ACC112 (cell line): ENCODE data around the gene LNPK.

ENCODE experiments used
- H2AFZ ChIP-seq: fragments of 200-600 bp; sonication (generic); one replicate; pipeline ENCODE4 v1.6.0; 2017; ENCODE audit warnings: antibody characterized with exemption, low read length; ENCODE audit not compliant: unreplicated experiment
- H3K27ac ChIP-seq: fragments of 200-600 bp; sonication (generic); 2 replicates; pipeline ENCODE4 v1.5.1; 2014; ENCODE audit warnings: low read depth, mild to moderate bottlenecking, antibody characterized with exemption, low read length, moderate library complexity
- H3K27me3 ChIP-seq: fragments of 200-600 bp; sonication (generic); 2 replicates; pipeline ENCODE4 v1.6.1; 2014; ENCODE audit warnings: mild to moderate bottlenecking, antibody characterized with exemption, low read length, moderate library complexity, mixed read lengths; ENCODE audit not compliant: insufficient read depth
- H3K36me3 ChIP-seq: fragments of 200-600 bp; sonication (generic); 2 replicates; pipeline ENCODE4 v1.6.1; 2016; ENCODE audit warnings: mild to moderate bottlenecking, antibody characterized with exemption, low read length, moderate library complexity, mixed read lengths; ENCODE audit not compliant: insufficient read depth
- H3K4me1 ChIP-seq: fragments of 200-600 bp; sonication (generic); one replicate; pipeline ENCODE4 v1.6.1; 2016; ENCODE audit warnings: low read length, mixed read lengths; ENCODE audit not compliant: insufficient read depth, unreplicated experiment, control insufficient read depth
- H3K4me3 ChIP-seq: fragments of 200-600 bp; sonication (generic); 2 replicates; pipeline ENCODE4 v1.5.1; 2014; ENCODE audit warnings: mild to moderate bottlenecking, low read depth, low read length
- H3K79me2 ChIP-seq: fragments of 200-600 bp; sonication (generic); one replicate; pipeline ENCODE4 v1.6.0; 2016; ENCODE audit warnings: low read length; ENCODE audit not compliant: control insufficient read depth, unreplicated experiment, insufficient read depth

Gene LNPK

DNA sequence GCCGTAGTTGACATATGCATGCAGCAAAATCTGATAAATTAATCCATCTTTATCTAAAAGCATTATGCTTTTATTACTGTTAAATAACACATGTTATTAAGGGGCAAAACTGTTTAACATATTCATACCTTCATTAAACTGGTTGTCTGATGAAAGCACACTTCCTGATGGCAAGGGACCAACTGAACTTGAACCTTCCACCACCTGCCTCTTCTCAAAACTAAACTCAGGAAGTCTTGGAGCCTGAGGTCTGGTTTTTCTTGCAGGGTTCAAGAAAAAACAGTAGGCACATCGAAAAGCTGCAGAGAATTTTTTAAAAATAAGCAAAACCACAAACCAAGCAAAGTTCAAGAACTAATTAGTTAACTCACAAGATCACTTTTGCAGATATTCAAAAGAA is 64.9 kb downstream of the LNPK start:
- H3K27me3 ChIP-seq: no peaks in the 10 kb centered on the region
- no peak overlapping the region for H2AFZ ChIP-seq
- no peaks in the 10 kb centered on the region for H3K79me2 ChIP-seq
- H3K36me3 ChIP-seq: peaks cover 15% of the 10 kb centered on the region; the same call in 1 of the 2 replicates
- no peaks in the 10 kb centered on the region for H3K4me1 ChIP-seq
- H3K27ac ChIP-seq: no peak overlapping the region
- no peak overlapping the region for H3K4me3 ChIP-seq

DNA sequence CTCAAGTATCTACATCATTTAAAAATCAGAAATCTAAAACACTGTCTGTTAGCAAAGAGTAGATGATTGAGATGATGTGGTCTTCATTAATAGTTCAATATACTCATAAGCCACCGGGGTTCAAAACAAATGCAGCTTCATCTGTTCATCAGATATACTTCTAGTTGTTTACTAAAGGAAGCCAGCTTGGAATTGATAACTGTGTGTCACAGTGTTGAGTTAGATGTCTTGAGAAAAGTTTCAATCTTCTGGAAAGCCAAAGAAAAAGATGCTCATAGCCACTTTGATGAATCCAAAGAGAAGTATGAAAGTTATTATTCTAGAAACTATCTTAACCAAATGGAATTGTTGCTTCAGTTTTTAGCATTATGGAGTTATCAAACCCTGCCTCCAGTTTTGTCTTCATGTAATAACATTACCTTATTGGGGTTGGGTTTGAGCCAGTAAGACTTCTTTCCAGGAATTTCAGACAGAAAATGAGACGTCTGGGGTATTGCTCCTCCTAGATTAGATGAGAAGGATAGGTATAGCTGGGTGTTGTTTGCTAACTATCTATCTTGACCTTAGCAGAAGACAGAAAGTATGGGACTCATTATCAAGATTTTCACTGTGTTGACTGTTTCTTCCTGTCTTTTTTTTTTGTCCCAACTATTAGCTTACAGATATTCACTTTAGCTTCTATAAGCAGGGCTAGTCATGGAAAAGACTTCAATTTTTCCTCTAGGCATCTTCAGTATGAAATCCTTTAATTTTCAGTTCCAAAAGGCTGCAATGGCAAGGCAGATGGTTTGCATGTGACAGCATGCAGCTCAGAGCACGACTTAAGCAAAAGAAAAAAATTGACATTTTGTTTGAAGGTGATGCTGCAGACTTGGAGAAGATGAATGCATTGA is 66.5 kb downstream of the LNPK start:
- no peak overlapping the region for H3K4me3 ChIP-seq
- H3K4me1 ChIP-seq: no peaks in the 10 kb centered on the region
- no peaks in the 10 kb centered on the region for H3K27me3 ChIP-seq
- H2AFZ ChIP-seq: no peak overlapping the region
- H3K79me2 ChIP-seq: no peaks in the 10 kb centered on the region
- peaks cover 9% of the 10 kb centered on the region; the same call in 1 of the 2 replicates for H3K36me3 ChIP-seq
- H3K27ac ChIP-seq: no peak overlapping the region

DNA sequence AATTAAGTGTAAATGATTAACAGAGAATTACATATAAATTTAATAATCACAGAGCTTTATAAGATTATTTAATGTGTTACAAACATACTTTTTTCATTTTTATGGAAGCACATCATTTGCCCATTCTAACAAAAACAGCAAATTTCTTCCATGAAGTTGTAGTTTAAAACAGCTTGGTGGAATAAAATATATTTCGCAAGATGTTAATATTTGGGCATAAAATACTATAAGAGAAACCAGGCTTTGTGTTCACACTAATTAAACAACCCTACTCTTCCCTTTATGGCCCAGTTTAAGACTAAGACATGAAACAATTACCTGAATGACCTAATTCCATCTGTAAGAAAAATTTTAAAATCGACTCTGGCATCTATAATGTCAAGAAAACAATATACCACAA is 69.4 kb downstream of the LNPK start:
- no peaks in the 10 kb centered on the region for H3K79me2 ChIP-seq
- H3K36me3 ChIP-seq: peaks cover 10% of the 10 kb centered on the region; the same call in 1 of the 2 replicates
- H3K27ac ChIP-seq: no peak overlapping the region
- H3K27me3 ChIP-seq: no peaks in the 10 kb centered on the region
- H3K4me1 ChIP-seq: peaks cover 8% of the 10 kb centered on the region
- H2AFZ ChIP-seq: no peak overlapping the region
- no peak overlapping the region for H3K4me3 ChIP-seq

DNA sequence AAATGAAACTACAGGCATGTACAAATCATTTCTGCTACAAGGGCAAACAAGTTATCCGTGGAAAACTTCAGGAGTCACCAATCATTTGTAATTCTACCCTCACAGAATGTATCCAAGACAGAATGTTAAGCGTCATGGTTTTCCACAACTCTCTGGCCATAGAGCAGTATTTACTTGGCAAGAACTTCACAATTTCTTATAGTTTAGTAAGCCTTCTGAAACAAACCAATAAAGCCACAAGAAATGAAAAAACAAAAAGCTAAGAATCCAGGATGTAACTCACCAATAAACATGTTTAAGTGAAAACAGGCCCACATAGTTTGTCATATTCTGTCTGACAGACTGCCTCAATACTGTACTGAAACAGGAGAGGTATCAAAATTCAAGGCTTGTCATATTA is 70.3 kb downstream of the LNPK start:
- Histone ChIP-seq H2AFZ (peak overlapping the region; percentile 48), H3K27ac (peak overlapping the region; percentile 46), H3K27me3 (no peaks in the 10 kb centered on the region), H3K4me3 (no peak overlapping the region), H3K4me1 (peaks cover 8% of the 10 kb centered on the region), H3K79me2 (no peaks in the 10 kb centered on the region), H3K36me3 (peaks cover 4% of the 10 kb centered on the region; the same call in 1 of the 2 replicates)

DNA sequence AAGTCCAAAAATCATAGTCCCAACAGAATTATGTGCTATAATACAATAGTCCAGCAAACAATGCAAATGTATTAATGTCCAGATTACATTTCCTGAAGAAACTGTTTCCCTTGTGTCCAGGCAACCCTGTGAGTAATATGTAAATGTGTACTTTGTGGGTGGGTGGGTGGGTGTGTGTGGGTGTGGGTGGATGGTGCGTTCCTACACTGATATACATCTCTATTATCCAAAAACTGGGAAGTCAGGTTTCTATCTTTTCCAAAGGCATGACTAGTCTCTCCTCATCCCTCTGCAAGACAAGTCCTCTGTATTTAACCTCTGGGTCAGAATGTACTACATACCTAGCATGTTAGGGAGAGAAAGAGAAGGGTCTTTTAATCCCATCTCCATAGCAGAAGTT is 71.6 kb downstream of the LNPK start:
- no peak overlapping the region for H3K4me3 ChIP-seq
- H3K36me3 ChIP-seq: peaks cover 4% of the 10 kb centered on the region; the same call in 1 of the 2 replicates
- H3K27ac ChIP-seq: peak overlapping the region; percentile 46
- H3K27me3 ChIP-seq: no peaks in the 10 kb centered on the region
- H3K4me1 ChIP-seq: peaks cover 8% of the 10 kb centered on the region
- no peak overlapping the region for H2AFZ ChIP-seq
- no peaks in the 10 kb centered on the region for H3K79me2 ChIP-seq

DNA sequence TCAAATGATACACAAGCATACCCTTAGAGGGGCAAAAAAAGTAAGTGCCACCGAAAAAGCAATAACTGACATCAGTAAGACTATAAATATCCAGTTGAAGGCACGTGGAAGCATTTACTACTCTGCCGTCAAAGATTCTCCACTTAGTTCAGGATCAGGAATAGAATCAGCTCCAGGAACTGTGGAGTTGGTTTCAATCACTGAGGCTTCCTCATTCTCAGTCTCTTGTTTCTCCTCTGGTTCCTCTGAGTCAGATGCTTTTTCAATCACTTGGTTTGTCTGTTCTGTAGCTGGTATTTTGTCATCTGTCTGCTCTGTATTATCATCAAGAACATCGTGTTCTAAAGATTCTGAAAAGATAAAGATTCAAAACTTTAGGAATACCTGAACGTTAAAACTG is 72.2 kb downstream of the LNPK start:
- no peaks in the 10 kb centered on the region for H3K79me2 ChIP-seq
- no peak overlapping the region for H2AFZ ChIP-seq
- no peaks in the 10 kb centered on the region for H3K27me3 ChIP-seq
- peaks cover 4% of the 10 kb centered on the region; the same call in 1 of the 2 replicates for H3K36me3 ChIP-seq
- H3K27ac ChIP-seq: peak overlapping the region; percentile 39
- H3K4me3 ChIP-seq: no peak overlapping the region
- peaks cover 8% of the 10 kb centered on the region for H3K4me1 ChIP-seq

DNA sequence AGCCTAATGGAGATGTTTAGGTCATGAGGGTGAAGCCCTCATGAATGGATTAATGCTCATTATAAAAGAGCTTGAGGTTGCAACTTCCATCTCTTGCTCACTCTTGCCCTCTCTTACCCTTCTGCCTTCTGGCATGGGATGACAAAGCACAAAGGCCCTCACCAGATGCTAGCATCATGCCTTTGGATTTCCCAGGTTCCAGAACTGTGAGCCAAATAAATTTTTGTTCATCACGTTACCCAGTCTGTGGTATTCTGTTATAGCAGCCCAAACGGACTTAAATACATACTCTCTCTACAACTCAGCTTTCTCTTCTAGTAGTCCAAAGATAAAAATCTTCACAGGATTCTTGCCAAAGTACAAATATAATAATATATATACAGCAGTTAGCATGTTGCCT is 75.8 kb downstream of the LNPK start:
- Histone ChIP-seq H3K36me3 (peaks cover 4% of the 10 kb centered on the region; the same call in 1 of the 2 replicates), H3K27me3 (no peaks in the 10 kb centered on the region), H3K79me2 (no peaks in the 10 kb centered on the region), H3K27ac (no peak overlapping the region), H3K4me3 (no peak overlapping the region), H3K4me1 (peaks cover 8% of the 10 kb centered on the region), H2AFZ (no peak overlapping the region)

DNA sequence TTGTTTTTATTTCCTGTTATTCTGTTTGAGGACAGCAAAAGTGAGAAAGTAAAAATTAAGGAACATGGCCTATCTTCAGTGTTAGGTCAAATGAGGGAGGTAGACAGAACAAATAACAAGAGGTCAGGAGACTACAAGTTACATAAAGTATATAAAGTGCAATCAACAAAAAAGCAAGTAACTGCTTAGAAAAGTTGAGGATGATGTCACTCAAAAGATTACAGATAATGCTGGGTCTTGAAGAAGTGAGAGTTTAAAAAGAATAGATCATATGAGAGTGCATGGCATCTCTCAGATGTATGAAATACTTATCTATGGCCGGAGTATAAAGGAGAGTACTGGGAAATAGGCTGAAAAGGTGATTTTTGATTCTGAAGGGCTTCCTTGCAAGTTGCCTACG is 79.9 kb downstream of the LNPK start:
- H3K4me3 ChIP-seq: no peak overlapping the region
- no peak overlapping the region for H3K27ac ChIP-seq
- H3K36me3 ChIP-seq: no peaks in the 10 kb centered on the region
- no peak overlapping the region for H2AFZ ChIP-seq
- no peaks in the 10 kb centered on the region for H3K79me2 ChIP-seq
- no peaks in the 10 kb centered on the region for H3K27me3 ChIP-seq
- H3K4me1 ChIP-seq: no peaks in the 10 kb centered on the region

DNA sequence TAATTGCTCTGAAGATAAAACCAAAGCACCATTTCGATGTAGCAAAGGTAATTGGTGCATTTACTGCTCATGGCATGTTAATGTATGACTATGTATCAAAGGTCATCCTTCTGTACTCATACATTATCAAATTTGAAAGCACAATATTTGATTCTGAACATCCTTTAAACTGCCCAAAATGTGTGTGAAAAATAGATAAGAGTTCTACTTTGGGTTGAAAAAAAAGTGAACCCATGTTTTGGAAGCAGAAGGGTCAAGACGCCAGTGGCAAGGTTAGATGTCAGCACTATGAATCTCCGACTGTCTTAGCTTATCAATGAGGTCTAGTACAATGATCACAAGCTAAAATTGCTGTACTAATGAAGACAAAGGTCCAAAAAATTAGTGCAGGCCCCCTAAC is 83.1 kb downstream of the LNPK start:
- H3K4me3 ChIP-seq: no peak overlapping the region
- H3K27ac ChIP-seq: no peak overlapping the region
- H3K79me2 ChIP-seq: no peaks in the 10 kb centered on the region
- no peaks in the 10 kb centered on the region for H3K27me3 ChIP-seq
- no peaks in the 10 kb centered on the region for H3K4me1 ChIP-seq
- H2AFZ ChIP-seq: no peak overlapping the region
- no peaks in the 10 kb centered on the region for H3K36me3 ChIP-seq

DNA sequence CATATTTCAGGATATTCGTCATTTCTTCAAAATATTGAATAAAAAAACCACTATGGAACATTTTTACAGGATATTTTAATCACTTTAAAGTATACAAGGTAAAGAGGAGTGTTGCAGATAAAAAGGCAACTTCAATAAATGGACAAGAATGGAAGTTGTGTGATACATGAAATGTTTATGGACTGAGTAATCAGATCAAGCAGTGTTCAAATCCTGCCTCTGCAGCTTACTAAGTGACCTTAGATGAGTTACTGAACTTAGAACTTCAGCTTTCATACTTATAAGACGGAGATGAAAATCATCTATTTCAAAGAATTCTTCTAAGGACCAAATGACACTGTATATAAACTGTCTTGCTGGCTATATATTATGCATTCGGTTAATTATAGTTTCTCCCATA is 87.2 kb downstream of the LNPK start:
- no peak overlapping the region for H2AFZ ChIP-seq
- H3K4me1 ChIP-seq: no peaks in the 10 kb centered on the region
- no peak overlapping the region for H3K27ac ChIP-seq
- no peaks in the 10 kb centered on the region for H3K79me2 ChIP-seq
- peaks cover 5% of the 10 kb centered on the region; the same call in 1 of the 2 replicates for H3K27me3 ChIP-seq
- H3K36me3 ChIP-seq: no peaks in the 10 kb centered on the region
- no peak overlapping the region for H3K4me3 ChIP-seq
